SHP77 treated with DMSO at 0.1 percent for 48 hours (cell line): ENCODE results near the gene PARP15.
"Not testable (repeated sequence)": the region's sequence is repeated elsewhere in the genome, so short reads cannot be mapped to it uniquely, and the experiment has no call there.

Experiments
- DNase-seq: peaks from one replicate; lab custom pipeline; 2025; lab: John Stamatoyannopoulos, UW

PARP15 gene

GRCh38 chr3:122618614-122619013 is 41.2 kb downstream of the PARP15 start:
- no peak for DNase-seq

GRCh38 chr3:122619040-122619439 is 41.6 kb downstream of the PARP15 start:
- no peak for DNase-seq

GRCh38 chr3:122620399-122620798 is 42.9 kb downstream of the PARP15 start:
- no peak for DNase-seq

GRCh38 chr3:122621112-122621511 is 43.7 kb downstream of the PARP15 start:
- DNase-seq = no peak

GRCh38 chr3:122623031-122623829 is 45.8 kb downstream of the PARP15 start:
- DNase-seq = no peak

- DNase-seq = no peak
Observed at GRCh38 chr3:122626515-122627180, 49.2 kb downstream of the PARP15 start.

- DNase-seq = no peak
Observed at GRCh38 chr3:122627301-122627700, 49.9 kb downstream of the PARP15 start.

GRCh38 chr3:122628567-122628966 is 51.1 kb downstream of the PARP15 start:
- DNase-seq = no peak

GRCh38 chr3:122629763-122630162 is 52.3 kb downstream of the PARP15 start:
- no peak for DNase-seq

GRCh38 chr3:122635789-122636188 is 58.3 kb downstream of the PARP15 start:
- no peak for DNase-seq

- DNase-seq = no peak
Observed at GRCh38 chr3:122636697-122637096, 59.2 kb downstream of the PARP15 start.

GRCh38 chr3:122640437-122640999 is 63.1 kb downstream of the PARP15 start:
- DNase-seq = no peak

GRCh38 chr3:122642935-122643334 is 65.5 kb downstream of the PARP15 start:
- DNase-seq = no peak

GRCh38 chr3:122646146-122646988 is 68.9 kb downstream of the PARP15 start:
- no peak for DNase-seq

- DNase-seq = not testable (repeated sequence)
Observed at GRCh38 chr3:122651233-122651907, 73.9 kb downstream of the PARP15 start.

GRCh38 chr3:122651962-122652361 is 74.5 kb downstream of the PARP15 start:
- DNase-seq = not testable (repeated sequence)

GRCh38 chr3:122658336-122658735 is 80.9 kb downstream of the PARP15 start:
- DNase-seq = not testable (repeated sequence)

GRCh38 chr3:122660297-122660974 is 83.0 kb downstream of the PARP15 start:
- no peak for DNase-seq

- no peak for DNase-seq
Observed at GRCh38 chr3:122661633-122662032, 84.2 kb downstream of the PARP15 start.

- DNase-seq = no peak
Observed at GRCh38 chr3:122662505-122662904, 85.1 kb downstream of the PARP15 start.

- no peak for DNase-seq
Observed at GRCh38 chr3:122665226-122665786, 87.9 kb downstream of the PARP15 start.
